ENCODE data around the gene GAD1. TPM values are rescaled to one million over a fixed set of nuclear protein-coding genes. Genes with fewer than 3 reads are reported as not detected.

Gene GAD1
- polyA plus RNA-seq, 1 donor = 1.4 TPM

DNA sequence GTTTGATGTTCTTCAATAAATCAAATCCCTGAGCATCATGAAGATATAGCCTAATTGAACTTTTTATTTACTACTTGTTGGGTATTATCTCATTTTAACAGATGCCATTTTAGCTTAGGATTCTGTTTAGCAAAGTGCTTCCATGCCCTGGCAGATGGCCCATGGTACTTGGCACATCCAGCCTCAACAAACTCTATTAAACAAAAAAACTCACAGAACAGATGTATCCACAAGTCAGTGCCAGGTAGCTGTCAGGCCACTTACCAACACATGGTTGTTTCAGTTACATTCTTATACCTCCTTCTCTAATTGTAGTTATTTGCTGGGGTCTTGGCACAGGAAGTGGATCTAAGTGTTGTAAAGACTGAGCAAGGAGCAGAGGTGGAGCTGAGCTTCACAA is 29.6 kb downstream of the GAD1 start:
- DNase-seq = no peak

DNA sequence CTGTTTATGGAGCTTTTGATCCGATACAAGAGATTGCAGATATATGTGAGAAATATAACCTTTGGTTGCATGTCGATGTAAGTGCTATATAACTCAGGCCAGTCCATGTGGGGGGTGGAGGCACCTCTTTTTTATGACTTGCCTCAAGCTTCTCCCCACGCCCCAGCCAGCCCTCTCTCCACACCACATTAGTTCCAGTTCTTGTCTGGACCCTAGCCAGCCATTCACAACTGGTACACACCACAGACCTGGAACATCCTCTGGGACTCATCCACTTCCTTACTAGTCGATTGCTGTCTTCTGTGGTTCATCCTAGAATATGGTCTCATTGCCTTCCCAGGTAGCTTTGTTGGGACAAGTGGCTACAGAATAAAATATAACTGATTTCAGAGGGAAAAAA is 31.0 kb downstream of the GAD1 start:
- DNase-seq = no peak

- DNase-seq = no peak
These were observed 31.9 kb downstream of the GAD1 start for GRCh38 chr2:170848587-170848986.

- no peak for DNase-seq
These were observed 33.6 kb downstream of the GAD1 start for GRCh38 chr2:170850251-170850650.

DNA sequence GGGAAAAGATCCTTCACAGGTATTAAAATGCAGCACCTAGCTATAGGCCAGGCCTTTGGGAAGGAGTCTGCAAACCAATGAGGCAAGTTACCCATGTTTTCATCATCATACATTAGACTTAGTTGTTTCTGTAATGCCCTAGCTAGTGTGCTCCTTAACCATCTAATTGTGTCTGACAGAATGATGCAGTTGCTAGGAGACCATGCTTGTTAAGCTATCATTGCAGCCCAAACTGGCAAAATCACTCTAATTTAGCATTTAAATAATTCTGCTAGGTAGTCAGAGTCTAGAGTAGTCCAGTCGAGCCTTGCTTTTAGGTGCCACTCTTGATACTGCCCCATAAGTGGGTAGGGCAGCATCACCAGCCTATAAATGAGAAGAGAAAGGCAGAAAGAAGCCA is 34.9 kb downstream of the GAD1 start:
- no peak for DNase-seq

DNA sequence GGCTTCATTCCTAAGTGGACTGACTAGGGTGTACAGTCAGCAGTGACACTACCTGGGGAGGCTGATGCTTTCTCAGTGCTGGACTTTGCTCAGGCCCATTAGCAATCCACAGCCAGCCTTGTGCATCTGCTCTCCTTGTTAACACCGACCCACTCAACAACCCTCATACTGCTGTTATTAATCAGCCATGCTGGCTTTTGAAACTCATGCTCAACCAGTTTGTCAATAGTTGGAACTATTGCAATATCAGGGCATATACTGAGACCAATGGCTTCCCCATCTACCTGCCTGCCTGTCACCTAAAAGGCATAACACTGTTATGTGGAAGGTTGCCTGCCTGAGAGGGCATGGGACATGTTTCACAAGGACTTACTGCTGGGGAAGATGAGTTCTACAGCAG is 39.4 kb downstream of the GAD1 start:
- no peak for DNase-seq

- no peak for DNase-seq
These were observed 45.7 kb downstream of the GAD1 start for GRCh38 chr2:170862286-170862902.

DNA sequence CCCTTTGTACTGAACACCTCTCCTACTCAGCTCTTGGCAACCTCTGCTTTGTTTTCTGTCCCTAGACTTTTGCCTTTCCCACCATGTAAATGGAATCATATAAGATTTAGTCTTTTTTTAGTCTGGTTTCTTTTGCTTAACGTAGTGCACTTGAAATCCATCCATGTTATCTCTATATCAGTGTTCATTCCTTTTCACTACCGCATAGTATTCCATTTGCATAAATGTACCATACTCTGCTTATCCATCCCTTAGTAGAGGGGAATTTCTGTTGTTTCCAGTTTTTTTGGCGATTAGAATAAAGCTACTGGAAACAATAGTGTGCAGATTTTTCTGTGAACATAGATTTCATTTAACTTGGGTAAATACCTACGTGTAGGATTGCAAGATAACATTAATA is 46.4 kb downstream of the GAD1 start:
- no peak for DNase-seq

DNA sequence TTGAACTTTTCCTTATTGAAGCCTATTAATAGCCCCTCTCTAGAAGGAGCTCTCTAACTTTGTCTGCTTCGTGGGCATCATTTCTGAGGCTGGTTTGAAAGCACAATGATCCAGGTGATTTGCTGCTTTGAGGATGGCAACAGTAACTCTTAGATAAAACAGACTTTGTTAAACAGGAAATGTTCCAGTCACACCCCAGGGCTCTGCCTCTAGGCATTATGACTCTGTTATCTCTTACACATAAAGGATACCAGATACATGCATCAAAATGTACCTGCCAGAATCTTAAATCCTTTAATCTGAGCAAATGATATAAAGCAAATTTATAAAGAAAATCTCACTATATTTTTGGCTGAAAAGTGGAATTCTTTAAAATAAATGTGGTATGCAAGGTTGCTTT is 52.3 kb downstream of the GAD1 start:
- no peak for DNase-seq

- DNase-seq = no peak
These were observed 52.8 kb downstream of the GAD1 start for GRCh38 chr2:170869461-170869860.

DNA sequence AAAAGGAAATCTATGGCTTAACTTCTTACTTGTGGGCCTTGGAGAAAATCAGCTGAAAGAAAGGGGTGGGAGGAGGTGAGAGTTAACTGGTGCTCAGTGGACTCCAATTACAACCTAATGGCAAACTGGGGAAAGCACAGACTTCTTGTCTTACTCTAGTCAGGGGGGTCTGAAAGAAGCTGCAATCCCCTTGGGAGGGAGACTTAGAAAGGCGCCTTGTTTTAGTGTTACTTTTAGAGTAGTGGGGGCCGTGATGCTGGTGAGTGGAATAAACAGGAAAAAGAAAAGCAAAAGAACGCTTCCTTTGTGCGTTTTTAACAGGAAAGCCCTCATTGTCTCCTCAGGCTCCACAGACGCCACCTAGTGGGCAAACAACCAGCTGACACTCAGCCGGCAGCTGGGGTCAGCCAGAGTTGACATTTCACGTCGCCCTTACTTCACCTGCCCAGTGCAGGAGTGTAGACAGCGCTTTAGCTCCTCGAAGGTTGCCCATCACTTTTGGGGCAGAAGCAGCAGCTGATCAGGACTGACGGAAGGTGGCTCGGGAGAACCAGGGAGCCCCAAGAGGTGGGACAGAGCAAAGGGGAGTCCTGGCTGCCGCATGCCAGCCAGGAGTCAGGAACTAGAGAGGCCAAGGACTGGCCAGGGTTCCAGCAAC is 56.5 kb downstream of the GAD1 start:
- DNase-seq = peak; percentile 81

DNA sequence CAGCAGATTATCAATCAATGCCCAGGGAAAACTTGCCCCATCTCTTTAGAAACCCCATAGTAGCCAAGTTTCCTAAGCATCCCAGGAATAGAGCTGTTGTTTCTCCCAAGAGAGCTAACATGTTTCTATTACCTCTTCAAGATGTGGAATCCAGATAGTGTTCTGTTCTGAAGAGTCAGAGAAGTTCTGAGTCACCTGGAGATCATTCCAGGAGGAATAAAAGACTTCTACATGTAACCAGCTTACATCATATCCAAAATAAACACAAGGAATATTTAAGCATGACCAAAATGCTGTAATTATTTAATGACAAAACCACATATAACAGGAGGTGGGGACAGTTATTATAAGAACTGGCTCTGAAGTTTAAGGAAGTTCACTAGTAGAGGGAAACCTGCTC is 61.4 kb downstream of the GAD1 start:
- DNase-seq = no peak

DNA sequence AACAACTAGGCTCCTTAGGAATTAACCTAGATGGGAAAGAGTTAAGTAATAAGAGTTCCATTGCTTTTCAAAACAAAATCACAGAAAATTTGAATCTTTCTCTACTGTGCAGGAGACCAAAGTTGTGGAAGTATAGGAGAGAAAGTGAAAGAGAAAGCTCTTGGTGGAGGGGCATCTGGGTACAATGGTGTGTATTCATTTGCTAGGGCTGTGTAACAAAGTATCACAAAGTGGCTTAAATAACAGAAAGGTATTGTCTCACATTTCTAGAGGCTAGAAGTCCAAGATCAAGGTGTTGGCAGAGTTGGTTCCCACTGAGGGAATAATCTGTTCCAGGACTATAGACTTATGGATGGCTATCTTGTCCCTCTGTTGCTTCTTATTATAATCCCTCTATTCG is 61.8 kb downstream of the GAD1 start:
- DNase-seq = no peak

DNA sequence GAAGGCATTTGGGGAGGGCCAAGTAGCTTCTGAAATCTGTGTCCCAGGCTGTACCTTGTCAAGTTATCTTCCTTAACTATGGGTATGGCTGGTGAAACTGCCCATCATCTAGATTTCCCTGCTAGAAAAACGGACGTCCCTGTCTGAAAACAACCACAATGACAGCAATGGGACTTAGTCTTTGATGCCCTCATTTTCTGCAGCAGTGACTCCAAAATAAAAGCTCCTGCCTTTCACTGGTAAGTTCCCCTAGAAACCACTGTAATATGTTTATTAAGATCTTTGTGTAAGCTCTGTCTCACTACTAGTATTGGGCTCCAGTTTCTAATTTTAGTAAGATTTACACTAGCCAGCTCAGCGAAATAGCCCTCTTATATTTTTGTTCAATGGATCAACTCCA is 65.2 kb downstream of the GAD1 start:
- DNase-seq = no peak

- no peak for DNase-seq
These were observed 66.1 kb downstream of the GAD1 start for GRCh38 chr2:170882758-170883157.

DNA sequence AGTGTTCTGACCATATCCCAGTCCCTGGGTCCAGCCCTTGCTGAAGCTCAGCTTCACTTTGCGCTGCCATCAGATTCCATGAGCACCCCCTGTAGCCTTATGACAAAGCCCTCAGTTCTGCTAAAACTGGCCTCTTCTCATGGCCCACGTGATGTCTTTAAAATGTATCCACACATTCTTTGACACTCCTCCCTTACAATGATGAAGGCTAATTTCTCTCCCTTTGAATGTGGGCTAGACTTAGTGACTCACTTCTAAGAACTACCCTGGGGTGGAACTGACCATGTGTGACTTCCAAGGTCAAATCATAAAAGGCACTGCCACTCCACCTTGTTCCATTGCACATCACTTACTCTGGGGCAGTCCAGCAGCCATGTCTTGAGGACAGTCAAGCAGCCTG is 67.0 kb downstream of the GAD1 start:
- DNase-seq = no peak

- DNase-seq = no peak
These were observed 68.6 kb downstream of the GAD1 start for GRCh38 chr2:170885130-170885791.

GRCh38 chr2:170886386-170886785 is 69.7 kb downstream of the GAD1 start:
- no peak for DNase-seq

- DNase-seq = no peak
These were observed 70.8 kb downstream of the GAD1 start for GRCh38 chr2:170887496-170887895.

DNA sequence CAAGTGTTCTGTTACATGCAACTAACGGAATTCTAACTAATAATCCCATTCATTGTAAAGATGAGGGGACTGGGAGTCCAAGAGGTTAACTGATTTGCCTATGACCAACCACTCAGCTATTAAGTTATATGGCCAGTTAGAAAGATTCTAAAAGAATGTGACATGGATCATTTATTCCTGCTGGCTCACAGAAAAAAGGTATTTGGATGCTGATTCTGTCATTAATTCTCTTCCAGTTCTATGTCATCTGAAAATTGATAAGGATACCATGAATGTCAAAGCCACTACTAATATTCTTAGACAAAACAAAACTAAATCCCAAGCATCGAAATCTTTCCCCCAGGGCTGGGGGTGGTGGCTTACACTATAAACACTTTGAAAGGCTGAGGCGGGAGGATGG is 71.2 kb downstream of the GAD1 start:
- DNase-seq = no peak

GRCh38 chr2:170891893-170892292 is 75.2 kb downstream of the GAD1 start:
- no peak for DNase-seq

DNA sequence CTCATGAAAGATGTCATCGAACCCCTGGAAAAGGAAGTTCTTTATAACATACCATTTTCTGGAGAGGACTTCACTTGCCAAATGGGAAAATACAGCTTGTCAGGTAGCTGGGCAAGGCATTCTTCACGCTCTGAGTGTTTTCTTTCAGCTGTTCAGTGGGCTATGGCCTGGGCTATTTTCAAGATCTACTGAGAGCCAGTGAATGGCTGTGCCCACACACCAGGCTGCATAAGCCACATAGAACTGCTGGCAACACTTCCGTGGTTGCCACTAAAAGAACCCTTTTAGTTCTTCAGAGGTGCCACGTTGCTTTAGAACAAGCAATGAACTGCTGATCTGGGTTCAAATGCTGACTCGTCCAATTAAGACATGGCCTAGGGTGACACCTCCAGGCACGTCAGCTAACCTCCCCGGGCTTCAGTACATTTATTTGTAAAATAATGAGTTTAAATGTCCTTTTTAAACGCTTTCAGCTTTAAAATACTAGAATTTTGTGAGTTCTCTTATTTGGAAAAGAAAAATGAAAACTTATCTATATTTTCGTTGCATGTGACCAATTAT is 75.8 kb downstream of the GAD1 start:
- no peak for DNase-seq

DNA sequence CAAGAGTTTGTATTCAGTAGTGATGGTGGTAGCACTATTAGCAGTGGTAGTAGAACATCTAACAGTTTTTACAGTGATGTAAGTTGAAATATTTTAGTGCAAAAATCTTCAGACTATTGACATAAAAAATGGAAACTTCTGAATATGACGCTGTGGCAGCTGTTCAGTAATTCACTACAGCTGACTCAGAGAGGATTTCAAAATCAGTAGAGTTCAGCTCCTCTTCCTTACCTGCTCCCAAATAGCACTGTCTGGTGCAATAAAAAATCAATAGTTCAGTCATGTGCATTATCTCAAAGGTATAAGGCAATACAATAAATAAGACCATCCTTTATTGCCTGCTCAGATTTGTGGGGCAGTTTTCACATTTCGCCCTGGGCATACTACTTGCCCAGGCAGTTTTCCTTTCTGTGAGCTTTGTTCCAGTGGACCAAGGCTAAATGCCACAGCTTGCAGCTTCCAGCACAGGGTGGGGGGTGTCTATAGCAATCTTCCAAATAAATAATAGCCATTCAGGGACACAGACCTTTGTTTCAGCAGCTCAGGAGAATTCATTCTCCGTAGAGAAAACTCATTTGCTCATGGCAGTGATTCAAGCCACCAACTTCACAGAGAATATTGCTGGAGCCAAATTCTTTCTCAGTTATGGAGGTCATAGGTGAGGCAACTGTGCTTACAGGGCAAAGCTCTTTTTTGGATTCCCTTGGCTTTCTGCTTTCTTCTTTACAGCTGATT is 78.5 kb downstream of the GAD1 start:
- DNase-seq = no peak

Measured in left kidney (tissue), 2 donors.